ENCODE data around the gene SPATA13.

The SPATA13 gene

GRCh38 chr13:24122569-24122968, 38.0 kb upstream of the SPATA13 start:
- TF ChIP-seq CTCF (conservative IDR thresholded peaks at IDR 0.05; ENCODE audit: low read length): no peak
- no peak overlapping the region for H3K4me3 ChIP-seq (ENCODE audit: low read length)
- DNase-seq (ENCODE audit: low read depth): no peak

- no peak for DNase-seq (ENCODE audit: low read depth)
- no peak for TF ChIP-seq CTCF (conservative IDR thresholded peaks at IDR 0.05; ENCODE audit: low read length)
- H3K4me3 ChIP-seq (ENCODE audit: low read length): no peak overlapping the region
Measured at GRCh38 chr13:24123761-24124160, 36.8 kb upstream of the SPATA13 start.

- no peak overlapping the region for H3K4me3 ChIP-seq (ENCODE audit: low read length)
- no peak for DNase-seq (ENCODE audit: low read depth)
- TF ChIP-seq CTCF (conservative IDR thresholded peaks at IDR 0.05; ENCODE audit: low read length): no peak
Measured at GRCh38 chr13:24124789-24125476, 35.6 kb upstream of the SPATA13 start.

- peak; percentile 6 for DNase-seq (ENCODE audit: low read depth)
- TF ChIP-seq CTCF (conservative IDR thresholded peaks at IDR 0.05; ENCODE audit: low read length): no peak
- no peak overlapping the region for H3K4me3 ChIP-seq (ENCODE audit: low read length)
Measured at GRCh38 chr13:24127116-24127631, 33.3 kb upstream of the SPATA13 start.

GRCh38 chr13:24128112-24128511, 32.4 kb upstream of the SPATA13 start:
- DNase-seq (ENCODE audit: low read depth): no peak
- H3K4me3 ChIP-seq (ENCODE audit: low read length): no peak overlapping the region
- TF ChIP-seq CTCF (conservative IDR thresholded peaks at IDR 0.05; ENCODE audit: low read length): no peak

- no peak overlapping the region for H3K4me3 ChIP-seq (ENCODE audit: low read length)
- no peak for DNase-seq (ENCODE audit: low read depth)
- TF ChIP-seq CTCF (conservative IDR thresholded peaks at IDR 0.05; ENCODE audit: low read length): no peak
Measured at GRCh38 chr13:24128962-24129361, 31.6 kb upstream of the SPATA13 start.

Measured in AG10803 (cell line).